ENCODE data around the gene MTUS2. TPM values are rescaled to one million over a fixed set of nuclear protein-coding genes. Genes with fewer than 3 reads are reported as not detected.
A peak's percentile ranks its signal among the peaks of the same experiment; 100 is the strongest.

MTUS2 gene
- total RNA-seq, 6 experiments from 2014 or later: 0.07 to 0.15 (median 0.14) TPM; not detected in 1

DNA sequence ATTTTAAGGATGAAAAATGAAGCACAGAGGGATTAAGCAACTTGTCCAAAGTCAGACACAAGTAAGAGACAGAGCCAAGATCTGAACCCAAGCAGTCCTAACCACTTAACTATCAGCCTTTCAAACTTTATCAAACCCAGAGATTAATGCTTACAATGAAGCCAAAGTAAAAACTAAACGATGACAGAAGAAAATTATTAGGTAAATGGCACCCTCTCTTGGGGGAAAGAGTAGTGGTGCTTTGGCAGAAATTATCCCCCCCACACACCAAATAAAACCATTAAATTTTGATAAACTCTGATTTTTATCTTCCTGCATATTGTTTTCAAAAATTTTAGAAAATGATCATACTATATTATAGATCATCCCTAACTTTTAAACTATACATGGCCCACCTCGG, 446.1 kb downstream of the MTUS2 start:
- Mint-ChIP-seq H3K4me3 (no peak overlapping the region), H3K27me3 (ENCODE audit: insufficient read depth) (peaks cover 21% of the 10 kb centered on the region), H3K27ac (no peak overlapping the region), H3K36me3 (ENCODE audit: low read depth) (no peaks in the 10 kb centered on the region), H3K9me3 (no peaks in the 10 kb centered on the region), H3K4me1 (ENCODE audit: low read depth) (no peaks in the 10 kb centered on the region)
- DNase-seq: no peak
- TF ChIP-seq, protein P1, sequence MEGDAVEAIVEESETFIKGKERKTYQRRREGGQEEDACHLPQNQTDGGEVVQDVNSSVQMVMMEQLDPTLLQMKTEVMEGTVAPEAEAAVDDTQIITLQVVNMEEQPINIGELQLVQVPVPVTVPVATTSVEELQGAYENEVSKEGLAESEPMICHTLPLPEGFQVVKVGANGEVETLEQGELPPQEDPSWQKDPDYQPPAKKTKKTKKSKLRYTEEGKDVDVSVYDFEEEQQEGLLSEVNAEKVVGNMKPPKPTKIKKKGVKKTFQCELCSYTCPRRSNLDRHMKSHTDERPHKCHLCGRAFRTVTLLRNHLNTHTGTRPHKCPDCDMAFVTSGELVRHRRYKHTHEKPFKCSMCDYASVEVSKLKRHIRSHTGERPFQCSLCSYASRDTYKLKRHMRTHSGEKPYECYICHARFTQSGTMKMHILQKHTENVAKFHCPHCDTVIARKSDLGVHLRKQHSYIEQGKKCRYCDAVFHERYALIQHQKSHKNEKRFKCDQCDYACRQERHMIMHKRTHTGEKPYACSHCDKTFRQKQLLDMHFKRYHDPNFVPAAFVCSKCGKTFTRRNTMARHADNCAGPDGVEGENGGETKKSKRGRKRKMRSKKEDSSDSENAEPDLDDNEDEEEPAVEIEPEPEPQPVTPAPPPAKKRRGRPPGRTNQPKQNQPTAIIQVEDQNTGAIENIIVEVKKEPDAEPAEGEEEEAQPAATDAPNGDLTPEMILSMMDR (IDR thresholded peaks at IDR 0.05): peak; percentile 15; the same call in 1 of the 2 replicates

DNA sequence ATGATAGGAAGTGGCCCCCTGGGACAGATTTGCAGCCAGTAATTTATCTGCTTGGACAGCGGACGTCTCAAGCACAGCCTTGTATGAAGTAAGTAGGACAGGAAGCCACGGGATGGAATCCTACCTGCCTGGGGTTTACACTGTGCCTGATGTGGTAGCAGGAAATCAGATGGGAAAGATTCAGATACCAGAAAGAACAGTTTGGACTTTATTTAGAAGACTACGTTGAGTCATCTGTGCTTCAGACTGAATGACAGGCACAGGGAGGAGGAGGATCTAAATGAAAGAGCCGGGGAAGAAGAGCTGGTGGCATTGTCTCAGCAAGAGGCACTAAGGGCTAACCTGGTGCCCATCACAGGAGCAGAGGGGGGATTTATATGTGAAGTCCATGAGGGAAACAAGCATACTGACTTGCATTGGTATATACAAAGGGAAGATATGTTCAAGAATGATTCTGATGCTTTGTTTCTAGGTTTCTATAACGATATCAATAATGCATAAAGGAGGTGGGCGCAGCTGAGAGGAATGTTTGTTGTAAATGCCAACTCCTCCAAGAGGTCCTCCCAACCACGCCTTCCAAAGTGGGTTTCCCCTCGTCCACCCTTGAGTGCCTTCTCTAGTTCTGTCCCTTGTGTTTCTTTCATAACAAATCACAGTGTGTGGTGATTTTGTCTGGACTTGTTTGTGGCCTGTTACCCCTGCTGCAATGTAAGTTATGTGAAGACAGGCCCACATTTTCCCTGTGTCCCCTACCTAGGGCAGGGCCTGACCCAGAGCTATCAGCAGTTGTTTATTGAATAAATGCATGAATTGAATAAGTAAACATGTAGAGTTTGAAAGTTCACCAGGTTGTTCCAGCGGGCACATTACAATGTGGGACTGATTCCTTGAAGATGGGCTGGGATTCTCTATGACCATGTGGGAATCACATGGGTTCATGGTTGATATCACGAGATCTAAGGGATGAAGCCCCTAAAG, 446.9 kb downstream of the MTUS2 start:
- Mint-ChIP-seq H3K27me3 (ENCODE audit: insufficient read depth) (peaks cover 23% of the 10 kb centered on the region), H3K27ac (no peak overlapping the region), H3K4me3 (no peak overlapping the region), H3K9me3 (no peaks in the 10 kb centered on the region), H3K4me1 (ENCODE audit: low read depth) (no peaks in the 10 kb centered on the region), H3K36me3 (ENCODE audit: low read depth) (no peaks in the 10 kb centered on the region)
- DNase-seq: no peak
- TF ChIP-seq, protein P1 (IDR thresholded peaks at IDR 0.05): no peak

DNA sequence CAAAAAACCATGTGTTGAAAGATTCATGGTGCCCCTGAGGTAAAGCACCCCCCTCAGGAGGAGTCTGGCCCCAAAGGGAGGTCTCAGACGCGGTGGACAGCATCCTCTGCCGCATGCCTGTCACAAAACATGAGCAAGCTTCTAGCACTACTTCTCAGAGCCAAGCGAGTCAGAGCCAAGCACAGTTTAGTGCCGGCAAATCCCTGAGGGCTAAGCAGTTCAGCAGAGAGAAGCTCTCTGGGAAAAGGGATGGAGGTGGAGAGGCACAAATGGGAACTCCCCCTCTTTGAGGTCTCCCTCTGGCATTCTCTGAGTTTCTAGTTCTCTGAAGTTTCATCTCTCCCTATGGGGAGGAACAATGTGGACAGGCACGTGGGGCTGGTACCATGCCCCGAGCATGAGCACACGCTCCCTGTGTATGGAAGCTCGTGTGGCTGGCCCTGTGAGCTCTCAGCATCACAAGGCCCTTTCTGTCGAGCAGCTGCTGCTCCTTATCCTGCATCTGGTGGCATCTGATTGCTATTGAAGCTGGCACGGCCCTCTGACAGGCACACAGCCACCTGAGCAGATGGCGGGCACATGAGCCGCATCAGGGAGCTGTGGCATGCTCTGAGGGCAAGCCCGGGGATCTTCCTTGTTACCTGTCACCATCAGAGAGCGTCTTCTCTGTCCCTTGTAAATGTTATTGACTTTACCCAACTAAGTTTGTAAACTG, 450.3 kb downstream of the MTUS2 start:
- H3K9me3 Mint-ChIP-seq: no peaks in the 10 kb centered on the region
- H3K27ac Mint-ChIP-seq: no peak overlapping the region
- TF ChIP-seq, protein P1 (IDR thresholded peaks at IDR 0.05): no peak
- H3K36me3 Mint-ChIP-seq (ENCODE audit: low read depth): no peaks in the 10 kb centered on the region
- no peaks in the 10 kb centered on the region for H3K4me1 Mint-ChIP-seq (ENCODE audit: low read depth)
- H3K27me3 Mint-ChIP-seq (ENCODE audit: insufficient read depth): peaks cover 17% of the 10 kb centered on the region
- DNase-seq: no peak
- H3K4me3 Mint-ChIP-seq: no peak overlapping the region

DNA sequence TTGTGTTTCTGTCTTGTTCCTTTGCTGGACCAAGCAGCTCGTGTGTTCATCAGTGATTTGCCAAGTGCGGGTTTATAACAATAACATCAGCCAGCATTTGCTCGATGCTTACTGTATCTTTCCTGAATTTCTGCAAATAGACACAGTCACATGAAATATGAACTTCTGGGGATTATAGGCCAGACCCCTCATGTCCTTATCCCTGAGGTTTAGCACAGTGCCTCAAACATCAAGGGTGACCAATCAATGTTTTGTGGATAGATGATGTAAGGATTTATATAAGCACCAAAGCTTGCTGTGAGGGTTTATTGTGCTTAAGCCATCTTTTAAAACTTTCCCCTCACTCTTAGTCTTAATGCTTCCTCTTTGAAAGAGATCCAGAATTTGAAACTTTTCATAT, 451.5 kb downstream of the MTUS2 start:
- TF ChIP-seq, protein P1 (IDR thresholded peaks at IDR 0.05): no peak
- H3K4me3 Mint-ChIP-seq: no peak overlapping the region
- no peak for DNase-seq
- no peaks in the 10 kb centered on the region for H3K9me3 Mint-ChIP-seq
- H3K4me1 Mint-ChIP-seq (ENCODE audit: low read depth): no peaks in the 10 kb centered on the region
- H3K27ac Mint-ChIP-seq: no peak overlapping the region
- no peaks in the 10 kb centered on the region for H3K36me3 Mint-ChIP-seq (ENCODE audit: low read depth)
- H3K27me3 Mint-ChIP-seq (ENCODE audit: insufficient read depth): peaks cover 17% of the 10 kb centered on the region

DNA sequence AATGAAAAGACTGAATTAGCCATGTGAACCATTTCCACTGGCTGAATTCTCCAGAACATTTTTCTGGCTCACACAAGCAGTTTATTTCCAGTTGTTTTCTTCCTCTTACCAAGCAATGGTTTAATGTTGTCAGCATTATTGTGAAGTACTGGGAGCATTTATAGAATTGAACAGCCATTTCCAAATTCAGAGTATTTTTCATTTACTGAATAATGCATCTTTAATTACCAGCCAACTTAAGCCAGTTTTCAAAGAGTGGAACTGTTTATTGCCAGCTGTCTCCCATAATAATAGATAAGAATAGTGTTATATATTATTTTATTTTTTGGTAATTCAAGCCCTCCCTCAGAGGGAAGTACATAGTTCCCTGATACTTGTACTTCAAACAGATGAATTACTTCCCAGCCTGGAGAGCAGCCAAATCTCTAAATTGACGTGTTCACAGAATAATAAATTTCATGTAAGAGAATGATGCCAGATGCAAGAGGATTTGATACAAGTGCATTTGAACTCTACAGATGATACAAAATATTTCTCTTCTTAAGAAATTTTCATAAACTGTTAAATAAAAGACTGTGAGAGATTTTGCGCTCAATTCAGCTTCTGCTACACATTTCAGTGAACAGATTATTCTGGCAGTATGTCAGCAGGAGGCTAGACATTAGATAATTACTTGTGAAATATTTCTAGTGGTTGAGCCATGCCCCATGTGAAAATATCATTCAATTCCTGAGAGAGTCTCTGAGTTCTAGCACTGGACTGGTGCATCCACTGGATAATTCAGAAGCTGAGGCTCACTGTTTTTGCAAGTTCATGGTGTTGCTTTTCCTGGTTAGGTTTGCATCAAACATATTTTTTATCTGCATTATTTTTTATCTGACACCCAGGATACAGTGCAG, 459.5 kb downstream of the MTUS2 start:
- no peak for DNase-seq
- Mint-ChIP-seq H3K36me3 (ENCODE audit: low read depth) (no peaks in the 10 kb centered on the region), H3K4me1 (ENCODE audit: low read depth) (no peaks in the 10 kb centered on the region), H3K4me3 (no peak overlapping the region), H3K27me3 (ENCODE audit: insufficient read depth) (peaks cover 6% of the 10 kb centered on the region; the same call in 1 of the 2 replicates), H3K27ac (no peak overlapping the region), H3K9me3 (no peaks in the 10 kb centered on the region)
- TF ChIP-seq, protein P1 (IDR thresholded peaks at IDR 0.05): no peak

All from HFFc6 (cell line).